Adrenal gland (tissue), 5 donors: ENCODE results near the gene HDAC1.

Experiments
- POLR2A ChIP-seq, 2 donors: fragments of 450-650 bp; IDR thresholded peaks; one replicate each; pipeline ENCODE4 v1.6.1; 2017; ENCODE audit warnings: antibody characterized with exemption in 2 of 2, mild to moderate bottlenecking in 2 of 2, moderate library complexity in 1 of 2
- TF ChIP-seq, protein P1 (sequence below), 6 experiments: fragments of 450-650 bp in 4 of 6; fragments of 200-600 bp in 2 of 6; sonication (generic) in 1 of 6; IDR thresholded peaks; 1 replicate in 5 of 6; 2 replicates in 1 of 6; pipeline versions ENCODE4 v1.5.1 to v1.8.0; 2016 to 2021; ENCODE audit warnings: antibody characterized with exemption in 6 of 6, mild to moderate bottlenecking in 2 of 6, moderate library complexity in 1 of 6
- donor health status: DM: no; HTN: no; CAD: no.

DNA sequence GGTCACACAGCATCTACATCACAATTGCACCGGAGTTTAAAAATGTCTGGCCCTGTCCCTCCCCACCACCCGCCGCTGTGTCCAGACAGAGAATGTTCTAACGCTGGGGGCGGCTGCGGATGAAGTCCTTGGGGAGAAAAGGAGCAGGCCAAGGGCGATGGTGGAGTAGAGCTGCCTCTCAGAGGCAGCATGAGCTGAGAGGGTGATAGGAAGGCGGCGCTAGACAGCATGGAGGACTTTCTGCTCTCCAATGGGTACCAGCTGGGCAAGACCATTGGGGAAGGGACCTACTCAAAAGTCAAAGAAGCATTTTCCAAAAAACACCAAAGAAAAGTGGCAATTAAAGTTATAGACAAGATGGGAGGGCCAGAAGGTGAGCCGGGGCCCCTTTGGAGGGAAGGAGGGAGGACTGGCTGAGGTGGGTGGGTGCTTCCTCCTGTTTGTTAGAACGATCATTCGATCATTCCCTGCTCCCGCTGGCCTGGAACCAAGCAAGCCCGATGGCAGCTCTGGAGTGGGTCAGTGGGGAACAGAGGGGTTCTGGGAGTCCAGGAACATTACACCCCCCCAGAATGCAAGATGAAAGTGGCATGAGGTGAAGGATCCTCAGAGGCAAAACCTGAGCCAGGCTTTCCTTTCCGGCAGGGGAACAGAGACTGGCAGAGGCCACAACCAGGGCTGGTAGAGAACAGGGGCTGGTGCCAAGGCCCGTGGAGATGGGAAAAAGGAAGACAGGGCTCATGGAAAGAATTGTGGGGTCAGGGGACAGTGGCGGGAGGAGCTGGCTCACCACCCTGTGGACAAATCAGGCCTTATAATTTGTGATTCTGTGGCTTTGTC is 70.8 kb downstream of the HDAC1 start, which contains the start of the genes FAM229A and TSSK3:
- TF ChIP-seq, protein P1, sequence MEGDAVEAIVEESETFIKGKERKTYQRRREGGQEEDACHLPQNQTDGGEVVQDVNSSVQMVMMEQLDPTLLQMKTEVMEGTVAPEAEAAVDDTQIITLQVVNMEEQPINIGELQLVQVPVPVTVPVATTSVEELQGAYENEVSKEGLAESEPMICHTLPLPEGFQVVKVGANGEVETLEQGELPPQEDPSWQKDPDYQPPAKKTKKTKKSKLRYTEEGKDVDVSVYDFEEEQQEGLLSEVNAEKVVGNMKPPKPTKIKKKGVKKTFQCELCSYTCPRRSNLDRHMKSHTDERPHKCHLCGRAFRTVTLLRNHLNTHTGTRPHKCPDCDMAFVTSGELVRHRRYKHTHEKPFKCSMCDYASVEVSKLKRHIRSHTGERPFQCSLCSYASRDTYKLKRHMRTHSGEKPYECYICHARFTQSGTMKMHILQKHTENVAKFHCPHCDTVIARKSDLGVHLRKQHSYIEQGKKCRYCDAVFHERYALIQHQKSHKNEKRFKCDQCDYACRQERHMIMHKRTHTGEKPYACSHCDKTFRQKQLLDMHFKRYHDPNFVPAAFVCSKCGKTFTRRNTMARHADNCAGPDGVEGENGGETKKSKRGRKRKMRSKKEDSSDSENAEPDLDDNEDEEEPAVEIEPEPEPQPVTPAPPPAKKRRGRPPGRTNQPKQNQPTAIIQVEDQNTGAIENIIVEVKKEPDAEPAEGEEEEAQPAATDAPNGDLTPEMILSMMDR (IDR thresholded peaks at IDR 0.05) = no peak
- no peak for TF ChIP-seq POLR2A (IDR thresholded peaks at IDR 0.05)
